GM23338 (cell line): ENCODE data around the gene RAP1A. TPM values are rescaled to one million over a fixed set of nuclear protein-coding genes. Genes with fewer than 3 reads are reported as not detected.

Source experiments
- ATAC-seq: fragments of 200-7000 bp; cut with Tn5 transposase; 3 replicates; pipeline ENCODE4 v1.9.1; 2020
- DNase-seq: peaks from one replicate; pipeline ENCODE4 v3.0.0-alpha.2; 2015; ENCODE audit warnings: low spot score
- H2AFZ ChIP-seq: fragments of 200-600 bp; sonication (generic); 2 replicates; pipeline ENCODE4 v1.8.0; 2016; ENCODE audit warnings: antibody characterized with exemption, mild to moderate bottlenecking, moderate library complexity
- H3F3A ChIP-seq: fragments of 200-600 bp; sonication (generic); replicated peaks from 2 replicates; pipeline ENCODE4 v1.8.0; 2017; ENCODE audit warnings: antibody characterized with exemption, mixed run types, low read depth
- H3K27ac ChIP-seq: fragments of 200-600 bp; sonication (generic); 2 replicates; pipeline ENCODE4 v1.6.1; 2016; ENCODE audit warnings: low read depth
- H3K27me3 ChIP-seq: fragments of 200-600 bp; sonication (generic); 2 replicates; pipeline ENCODE4 v1.8.0; 2016; ENCODE audit warnings: mild to moderate bottlenecking, mixed run types, moderate library complexity; ENCODE audit not compliant: insufficient read depth
- H3K36me3 ChIP-seq: fragments of 200-600 bp; sonication (generic); 2 replicates; pipeline ENCODE4 v1.8.0; 2016; ENCODE audit warnings: mild to moderate bottlenecking; ENCODE audit not compliant: insufficient read depth
- H3K4me1 ChIP-seq: fragments of 200-600 bp; sonication (generic); 2 replicates; pipeline ENCODE4 v1.8.0; 2016; ENCODE audit warnings: mild to moderate bottlenecking, moderate library complexity; ENCODE audit not compliant: insufficient read depth
- H3K4me2 ChIP-seq: fragments of 200-600 bp; sonication (generic); 2 replicates; pipeline ENCODE4 v1.7.1; 2017; ENCODE audit warnings: mixed run types
- H3K4me3 ChIP-seq: fragments of 200-600 bp; sonication (generic); 2 replicates; pipeline ENCODE4 v1.6.1; 2016; ENCODE audit warnings: mixed run types
- H3K79me2 ChIP-seq: fragments of 200-600 bp; sonication (generic); replicated peaks from 2 replicates; pipeline ENCODE4 v1.8.0; 2017; ENCODE audit warnings: mild to moderate bottlenecking; ENCODE audit not compliant: insufficient read depth
- H3K9me2 ChIP-seq: fragments of 200-600 bp; sonication (generic); 2 replicates; pipeline ENCODE4 v1.8.0; 2017; ENCODE audit not compliant: insufficient read depth
- H4K20me1 ChIP-seq: fragments of 200-600 bp; sonication (generic); replicated peaks from 2 replicates; pipeline ENCODE4 v1.8.0; 2017; ENCODE audit warnings: mild to moderate bottlenecking; ENCODE audit not compliant: insufficient read depth
- H3K27ac Mint-ChIP-seq: 2 replicates; pipeline ENCODE4 v1.8.0; 2020; ENCODE audit warnings: inconsistent platforms, mild to moderate bottlenecking, moderate library complexity, mixed read lengths
- H3K27me3 Mint-ChIP-seq: 3 replicates; pipeline ENCODE4 v1.8.0; 2022; ENCODE audit warnings: low read depth, mild to moderate bottlenecking, moderate library complexity, mixed read lengths, inconsistent platforms; ENCODE audit not compliant: insufficient read depth, poor library complexity
- H3K36me3 Mint-ChIP-seq: 3 replicates; pipeline ENCODE4 v1.8.0; 2021; ENCODE audit warnings: low read depth, mild to moderate bottlenecking, inconsistent platforms, moderate library complexity, mixed read lengths
- H3K4me1 Mint-ChIP-seq: 3 replicates; pipeline ENCODE4 v1.8.0; 2020; ENCODE audit warnings: mild to moderate bottlenecking, inconsistent platforms, mixed read lengths
- H3K4me3 Mint-ChIP-seq: 3 replicates; pipeline ENCODE4 v1.8.0; 2021; ENCODE audit warnings: moderate library complexity, mild to moderate bottlenecking, inconsistent platforms, mixed read lengths
- H3K9me3 Mint-ChIP-seq: 3 replicates; pipeline ENCODE4 v1.8.0; 2020; ENCODE audit warnings: moderate library complexity, mild to moderate bottlenecking, inconsistent platforms, mixed read lengths
- CREB1 ChIP-seq: fragments of 250-450 bp; sonication (Bioruptor Pico); IDR thresholded peaks from 2 replicates; pipeline ENCODE4 v1.5.0; 2020; ENCODE audit warnings: low read depth, mild to moderate bottlenecking, moderate library complexity
- CTCF ChIP-seq, 2 experiments: fragments of 200-600 bp in 1 of 2; sonication (generic) in 1 of 2; conservative IDR thresholded peaks; 2 replicates each; pipeline versions ENCODE4 v1.5.1 to v1.6.1; 2016 to 2017; ENCODE audit warnings: antibody characterized with exemption in 2 of 2, low read depth in 2 of 2, mild to moderate bottlenecking in 2 of 2, moderate library complexity in 1 of 2
- ETS1 ChIP-seq: IDR thresholded peaks from 2 replicates; pipeline ENCODE4 v1.6.1; 2016; ENCODE audit warnings: antibody characterized with exemption
- JUNB ChIP-seq: IDR thresholded peaks from one replicate; pipeline ENCODE4 v1.6.1; 2016; ENCODE audit warnings: antibody characterized with exemption; ENCODE audit not compliant: unreplicated experiment
- NANOG ChIP-seq: IDR thresholded peaks from 2 replicates; pipeline ENCODE4 v1.6.1; 2016; ENCODE audit warnings: antibody characterized with exemption, borderline replicate concordance
- REST ChIP-seq: IDR thresholded peaks from one replicate; pipeline ENCODE4 v1.6.1; 2018; ENCODE audit warnings: antibody characterized with exemption; ENCODE audit not compliant: unreplicated experiment
- polyA plus RNA-seq: library from polyadenylated mRNA; unstranded; fragments of >200 nt; fragmentation: Nextera tagmentation; extraction: Ambion mirVana; gene quantifications from 2 replicates; pipeline ENCODE4 v1.2.1, GENCODE V29; 2016
- total RNA-seq: library from RNA; depleted of rRNA; stranded (reverse); fragments of >200 nt; shearing (Covaris generic); gene quantifications from 2 replicates; pipeline ENCODE4 v1.2.3, GENCODE V29; 2014

The RAP1A gene
- total and polyA plus RNA-seq, 2 experiments from 2014 or later, result 16.2 to 23.0 TPM

- H2AFZ ChIP-seq, result peak overlapping the region; percentile 99; the same call in 1 of the 2 replicates
- no peaks in the 10 kb centered on the region for H3K79me2 ChIP-seq
- TF ChIP-seq CREB1 (no peak), NANOG (no peak), CTCF (conservative IDR thresholded peaks at IDR 0.05; ENCODE audit: low read depth in 2 of 2) (no peak), JUNB (no peak)
- Mint-ChIP-seq H3K36me3 (no peaks in the 10 kb centered on the region), H3K27ac (no peak overlapping the region), H3K4me3 (no peak overlapping the region), H3K4me1 (peaks cover 10% of the 10 kb centered on the region), H3K27me3 (no peaks in the 10 kb centered on the region), H3K9me3 (no peaks in the 10 kb centered on the region)
- H3K36me3 ChIP-seq, result no peaks in the 10 kb centered on the region
- H4K20me1 ChIP-seq, result no peaks in the 10 kb centered on the region
- H3F3A ChIP-seq, result no peaks in the 10 kb centered on the region
- no peak overlapping the region for H3K27ac ChIP-seq
- H3K27me3 ChIP-seq, result no peaks in the 10 kb centered on the region
- DNase-seq, result no peak
- H3K4me3 ChIP-seq, result no peak overlapping the region
- H3K4me1 ChIP-seq, result peaks cover 8% of the 10 kb centered on the region; the same call in 1 of the 2 replicates
- no peaks in the 10 kb centered on the region for H3K9me2 ChIP-seq
- H3K4me2 ChIP-seq, result no peak overlapping the region
- ATAC-seq, result no peak
Measured at GRCh38 chr1:111591937-111592336, 27.7 kb upstream of the RAP1A start.

GRCh38 chr1:111592389-111593361 is 26.9 kb upstream of the RAP1A start:
- DNase-seq (peak; percentile 41), ATAC-seq (peak; percentile 97)
- peaks cover 10% of the 10 kb centered on the region for H3K4me1 Mint-ChIP-seq
- Histone ChIP-seq H2AFZ (peak overlapping the region; percentile 99), H3K4me1 (peaks cover 8% of the 10 kb centered on the region; the same call in 1 of the 2 replicates), H3F3A (no peaks in the 10 kb centered on the region), H3K79me2 (no peaks in the 10 kb centered on the region), H3K9me2 (no peaks in the 10 kb centered on the region), H3K4me2 (peak overlapping the region; percentile 75), H3K27ac (no peak overlapping the region; the same call in 1 of the 2 replicates), H3K36me3 (no peaks in the 10 kb centered on the region), H3K4me3 (peak overlapping the region; percentile 31; the same call in 1 of the 2 replicates), H3K27me3 (no peaks in the 10 kb centered on the region), H4K20me1 (no peaks in the 10 kb centered on the region)
- no peak for TF ChIP-seq ETS1
- TF ChIP-seq REST, result no peak
- H3K27me3 Mint-ChIP-seq, result no peaks in the 10 kb centered on the region
- no peaks in the 10 kb centered on the region for H3K36me3 Mint-ChIP-seq
- no peaks in the 10 kb centered on the region for H3K9me3 Mint-ChIP-seq
- H3K4me3 Mint-ChIP-seq, result no peak overlapping the region; the same call in 2 of the 3 replicates
- peak overlapping the region; percentile 33; the same call in 1 of the 2 replicates for H3K27ac Mint-ChIP-seq
